OCI-LY7 (cell line): Measurements from ENCODE around the gene FOXF1. TPM values are rescaled to one million over a fixed set of nuclear protein-coding genes. Genes with fewer than 3 reads are reported as not detected.

ENCODE experiments used
- BruUV-seq: library from RNA; stranded (reverse); fragments of 400-500 nt; replicated peaks from 2 replicates; lab custom pipeline; 2021; lab: Mats Ljungman, UMichigan
- CTCF ChIA-PET: fragments of 300-600 bp; sonication (Branson Sonifier 250); formaldehyde crosslinking; loops from one replicate; lab custom pipeline; 2022; ENCODE audit warnings: antibody characterized with exemption; ENCODE audit not compliant: unreplicated experiment; lab: Charles Lee
- POLR2A ChIA-PET: fragments of 300-600 bp; sonication (Branson Sonifier 250); formaldehyde crosslinking; loops from one replicate; lab custom pipeline; 2022; ENCODE audit warnings: antibody characterized with exemption; lab: Charles Lee
- DNase-seq: peaks from one replicate; pipeline ENCODE4 v3.0.0-alpha.2; 2015; ENCODE audit warnings: low spot score
- H2AFZ ChIP-seq: fragments of 200-600 bp; sonication (generic), shearing (Covaris generic); 2 replicates; pipeline ENCODE4 v1.6.1; 2014; ENCODE audit warnings: mild to moderate bottlenecking, antibody characterized with exemption, low read length, moderate library complexity
- H3K27ac ChIP-seq: fragments of 200-600 bp; sonication (generic); 2 replicates; pipeline ENCODE4 v1.5.1; 2014; ENCODE audit warnings: mixed run types, low read depth, mild to moderate bottlenecking, moderate library complexity, low read length, inconsistent platforms; ENCODE audit not compliant: poor library complexity, severe bottlenecking
- H3K36me3 ChIP-seq: fragments of 200-600 bp; sonication (generic); 2 replicates; pipeline ENCODE4 v1.6.1; 2014; ENCODE audit warnings: mild to moderate bottlenecking, antibody characterized with exemption, low read length, moderate library complexity, mixed read lengths; ENCODE audit not compliant: insufficient read depth
- H3K4me1 ChIP-seq: fragments of 200-600 bp; sonication (generic); 2 replicates; pipeline ENCODE4 v1.5.1; 2014; ENCODE audit warnings: mild to moderate bottlenecking, low read length; ENCODE audit not compliant: insufficient read depth, poor library complexity, severe bottlenecking
- H3K4me2 ChIP-seq: fragments of 200-600 bp; sonication (generic); 2 replicates; pipeline ENCODE4 v1.6.1; 2014; ENCODE audit warnings: mild to moderate bottlenecking, low read length
- H3K4me3 ChIP-seq: fragments of 200-600 bp; sonication (generic); 2 replicates; pipeline ENCODE4 v1.5.1; 2014; ENCODE audit warnings: mild to moderate bottlenecking, low read depth, low read length; ENCODE audit not compliant: poor library complexity, severe bottlenecking
- H3K79me2 ChIP-seq: fragments of 200-600 bp; sonication (generic); 2 replicates; pipeline ENCODE4 v1.6.1; 2016; ENCODE audit warnings: low read depth, mild to moderate bottlenecking, low read length, moderate library complexity, mixed read lengths; ENCODE audit not compliant: insufficient read depth
- H3K9me2 ChIP-seq: fragments of 200-600 bp; sonication (generic); 2 replicates; pipeline ENCODE4 v1.6.1; 2016; ENCODE audit warnings: mild to moderate bottlenecking, low read length, mixed read lengths; ENCODE audit not compliant: insufficient read depth
- H3K9me3 ChIP-seq: fragments of 200-600 bp; sonication (generic); 2 replicates; pipeline ENCODE4 v1.6.1; 2014; ENCODE audit warnings: mild to moderate bottlenecking, mixed run types, low read length, mixed read lengths
- H4K20me1 ChIP-seq: fragments of 200-600 bp; sonication (generic); 2 replicates; pipeline ENCODE4 v1.6.1; 2014; ENCODE audit warnings: mild to moderate bottlenecking, antibody characterized with exemption, low read length, moderate library complexity, mixed read lengths; ENCODE audit not compliant: insufficient read depth
- CTCF ChIP-seq: fragments of 200-600 bp; sonication (generic); conservative IDR thresholded peaks from 2 replicates; pipeline ENCODE4 v1.5.1; 2014; ENCODE audit warnings: mild to moderate bottlenecking, antibody characterized with exemption, low read length, moderate library complexity, mixed read lengths
- EZH2phosphoT487 ChIP-seq: fragments of 200-600 bp; sonication (generic); IDR thresholded peaks from 2 replicates; pipeline ENCODE4 v1.6.1; 2018; ENCODE audit warnings: low read depth, borderline replicate concordance, mild to moderate bottlenecking, mixed run types, antibody characterized with exemption, low read length, moderate library complexity, mixed read lengths
- intact Hi-C: fragments of 100-400 bp; cut with micrococcal nuclease; formaldehyde crosslinking; loops from one replicate; pipeline ENCODE4 v1.10.0; 2022; ENCODE audit not compliant: unreplicated experiment
- total RNA-seq, 2 experiments: library from RNA; depleted of rRNA in 1 of 2; stranded (reverse); fragments of >200 nt in 1 of 2; shearing (Covaris generic) in 1 of 2; gene quantifications; 2 replicates each; pipeline ENCODE4 v1.2.3, GENCODE V29; 2014 to 2022

FOXF1 gene
- total RNA-seq, 2 experiments from 2014 or later: not detected

GRCh38 chr16:86492961-86493629 lies 17.2 kb upstream of the FOXF1 start:
- Histone ChIP-seq H3K4me2 (no peak overlapping the region), H3K27ac (no peak overlapping the region), H3K4me1 (no peaks in the 10 kb centered on the region), H2AFZ (no peak overlapping the region), H3K9me2 (no peaks in the 10 kb centered on the region), H4K20me1 (no peaks in the 10 kb centered on the region), H3K36me3 (no peaks in the 10 kb centered on the region), H3K79me2 (no peaks in the 10 kb centered on the region), H3K9me3 (no peaks in the 10 kb centered on the region), H3K4me3 (no peak overlapping the region)
- CTCF ChIA-PET: no interaction called here
- no peak for DNase-seq
- no TSS peak for BruUV-seq
- TF ChIP-seq EZH2phosphoT487 (no peak), CTCF (no peak)
- POLR2A ChIA-PET: no interaction called here
- intact Hi-C loops: no loop called here

- Histone ChIP-seq H3K27ac (no peak overlapping the region), H3K9me2 (no peaks in the 10 kb centered on the region), H2AFZ (no peak overlapping the region), H3K4me2 (no peak overlapping the region), H4K20me1 (no peaks in the 10 kb centered on the region), H3K79me2 (no peaks in the 10 kb centered on the region), H3K36me3 (no peaks in the 10 kb centered on the region), H3K9me3 (no peaks in the 10 kb centered on the region), H3K4me3 (no peak overlapping the region), H3K4me1 (no peaks in the 10 kb centered on the region)
- BruUV-seq: no TSS peak
- no peak for TF ChIP-seq EZH2phosphoT487
- intact Hi-C loops: no loop called here
- CTCF ChIA-PET: no interaction called here
- DNase-seq: no peak
- POLR2A ChIA-PET: no interaction called here
These were observed 16.2 kb upstream of the FOXF1 start for GRCh38 chr16:86494039-86494564.

- CTCF ChIA-PET: no interaction called here
These were observed 15.6 kb upstream of the FOXF1 start for GRCh38 chr16:86494565-86495356.

More at GRCh38 chr16:86494565-86495356, 15.6 kb upstream of the FOXF1 start:
- no peak for TF ChIP-seq CTCF
- no peak for TF ChIP-seq EZH2phosphoT487
- intact Hi-C loops: no loop called here
- Histone ChIP-seq H2AFZ (no peak overlapping the region), H3K9me3 (no peaks in the 10 kb centered on the region), H3K27ac (no peak overlapping the region), H3K79me2 (no peaks in the 10 kb centered on the region), H3K36me3 (no peaks in the 10 kb centered on the region), H3K4me3 (no peak overlapping the region), H3K4me1 (no peaks in the 10 kb centered on the region), H3K4me2 (no peak overlapping the region), H3K9me2 (no peaks in the 10 kb centered on the region), H4K20me1 (no peaks in the 10 kb centered on the region)
- POLR2A ChIA-PET: no interaction called here
- no peak for DNase-seq
- no TSS peak for BruUV-seq
